H9 (cell line): ENCODE data around the gene INPP5F. TPM values are rescaled to one million over a fixed set of nuclear protein-coding genes. Genes with fewer than 3 reads are reported as not detected.
A peak's percentile ranks its signal among the peaks of the same experiment; 100 is the strongest.

Experiments used
- DNase-seq: peaks from one replicate; pipeline ENCODE4 v3.0.0-alpha.2; 2017
- H2AFZ ChIP-seq: one replicate; pipeline ENCODE4 v1.6.1; 2013; ENCODE audit warnings: mild to moderate bottlenecking, low read length, control low read depth, moderate library complexity
- H2AK5ac ChIP-seq: 2 replicates; pipeline ENCODE4 v1.6.1; 2013; ENCODE audit warnings: low read length, control low read depth, mixed read lengths; ENCODE audit not compliant: insufficient read length
- H2BK120ac ChIP-seq: one replicate; pipeline ENCODE4 v1.6.1; 2013; ENCODE audit warnings: low read depth, mild to moderate bottlenecking, low read length, control low read depth, inconsistent platforms; ENCODE audit not compliant: poor library complexity, severe bottlenecking
- H2BK12ac ChIP-seq: 2 replicates; pipeline ENCODE4 v1.6.1; 2013; ENCODE audit warnings: low read length, control low read depth, mixed read lengths, low read depth; ENCODE audit not compliant: insufficient read length
- H2BK15ac ChIP-seq: 2 replicates; pipeline ENCODE4 v1.6.1; 2013; ENCODE audit warnings: low read depth, low read length, control low read depth
- H2BK20ac ChIP-seq: one replicate; pipeline ENCODE4 v1.6.1; 2013; ENCODE audit warnings: low read depth, mild to moderate bottlenecking, low read length, control low read depth, inconsistent platforms; ENCODE audit not compliant: poor library complexity, severe bottlenecking
- H2BK5ac ChIP-seq: 2 replicates; pipeline ENCODE4 v1.6.1; 2013; ENCODE audit warnings: low read length, control low read depth, mixed read lengths; ENCODE audit not compliant: insufficient read length
- H3K14ac ChIP-seq: 2 replicates; pipeline ENCODE4 v1.6.1; 2013; ENCODE audit warnings: low read length, control low read depth; ENCODE audit not compliant: insufficient read depth
- H3K18ac ChIP-seq: 2 replicates; pipeline ENCODE4 v1.6.1; 2013; ENCODE audit warnings: low read depth, mild to moderate bottlenecking, mixed read lengths, low read length, control low read depth; ENCODE audit not compliant: insufficient read length
- H3K23ac ChIP-seq: 2 replicates; pipeline ENCODE4 v1.6.1; 2013; ENCODE audit warnings: low read length, control low read depth, mixed read lengths, low read depth; ENCODE audit not compliant: insufficient read length
- H3K23me2 ChIP-seq: 2 replicates; pipeline ENCODE4 v1.6.1; 2013; ENCODE audit warnings: low read depth, mild to moderate bottlenecking, mixed read lengths, low read length, control low read depth; ENCODE audit not compliant: insufficient read length, poor library complexity, severe bottlenecking
- H3K27ac ChIP-seq: 2 replicates; pipeline ENCODE4 v1.5.1; 2013; ENCODE audit warnings: low read length, control low read depth, mixed read lengths, low read depth; ENCODE audit not compliant: insufficient read length
- H3K27me3 ChIP-seq: 2 replicates; pipeline ENCODE4 v1.6.1; 2013; ENCODE audit warnings: low read length, control low read depth, inconsistent platforms; ENCODE audit not compliant: insufficient read depth
- H3K4ac ChIP-seq: 2 replicates; pipeline ENCODE4 v1.6.1; 2013; ENCODE audit warnings: low read depth, mild to moderate bottlenecking, control low read depth, inconsistent platforms, low read length, moderate library complexity
- H3K4me1 ChIP-seq: 2 replicates; pipeline ENCODE4 v1.6.1; 2013; ENCODE audit warnings: low read length, control low read depth, inconsistent platforms; ENCODE audit not compliant: insufficient read depth
- H3K4me2 ChIP-seq: 2 replicates; pipeline ENCODE4 v1.6.1; 2013; ENCODE audit warnings: low read length, control low read depth, mixed read lengths; ENCODE audit not compliant: insufficient read length, insufficient read depth
- H3K56ac ChIP-seq: 2 replicates; pipeline ENCODE4 v1.6.1; 2013; ENCODE audit warnings: low read depth, mild to moderate bottlenecking, mixed read lengths, low read length, control low read depth; ENCODE audit not compliant: insufficient read length
- H3K79me1 ChIP-seq: 2 replicates; pipeline ENCODE4 v1.6.1; 2013; ENCODE audit warnings: low read depth, mild to moderate bottlenecking, moderate library complexity, low read length, control low read depth, inconsistent platforms; ENCODE audit not compliant: insufficient read depth, poor library complexity, severe bottlenecking
- H3K79me2 ChIP-seq: 2 replicates; pipeline ENCODE4 v1.6.1; 2013; ENCODE audit warnings: low read length, control low read depth, inconsistent platforms; ENCODE audit not compliant: insufficient read depth
- H3K9ac ChIP-seq: 2 replicates; pipeline ENCODE4 v1.6.1; 2013; ENCODE audit warnings: low read length, control low read depth, mixed read lengths; ENCODE audit not compliant: insufficient read length; ENCODE audit errors: extremely low read depth
- H3K9me3 ChIP-seq: one replicate; pipeline ENCODE4 v1.6.1; 2013; ENCODE audit warnings: low read depth, low read length, inconsistent platforms; ENCODE audit not compliant: control insufficient read depth
- H3T11ph ChIP-seq: one replicate; pipeline ENCODE4 v1.6.1; 2013; ENCODE audit warnings: mild to moderate bottlenecking, low read length, control low read depth, inconsistent platforms
- H4K20me1 ChIP-seq: one replicate; pipeline ENCODE4 v1.6.1; 2013; ENCODE audit not compliant: control insufficient read depth, insufficient read length, insufficient read depth
- H4K5ac ChIP-seq: 2 replicates; pipeline ENCODE4 v1.6.1; 2013; ENCODE audit warnings: low read depth, mild to moderate bottlenecking, mixed read lengths, low read length, control low read depth; ENCODE audit not compliant: insufficient read length
- H4K8ac ChIP-seq: replicated peaks from 2 replicates; pipeline ENCODE4 v1.6.1; 2013; ENCODE audit warnings: low read length, control low read depth, mixed read lengths, low read depth; ENCODE audit not compliant: insufficient read length
- H4K91ac ChIP-seq: 2 replicates; pipeline ENCODE4 v1.6.1; 2013; ENCODE audit warnings: low read depth, mild to moderate bottlenecking, moderate library complexity, mixed read lengths, low read length, control low read depth; ENCODE audit not compliant: insufficient read length
- H3K27ac Mint-ChIP-seq, 3 experiments: 2 replicates in 2 of 3; 3 replicates in 1 of 3; pipeline ENCODE4 v1.8.0; 2020 to 2021; ENCODE audit warnings: mixed read lengths in 3 of 3, mild to moderate bottlenecking in 1 of 3, moderate library complexity in 1 of 3
- H3K27me3 Mint-ChIP-seq: 2 replicates; pipeline ENCODE4 v1.8.0; 2021; ENCODE audit warnings: low read depth, mild to moderate bottlenecking, moderate library complexity, mixed read lengths
- H3K36me3 Mint-ChIP-seq, 3 experiments: 2 replicates in 2 of 3; 3 replicates in 1 of 3; pipeline ENCODE4 v1.8.0; 2020 to 2021; ENCODE audit warnings: low read depth in 3 of 3, mixed read lengths in 3 of 3; ENCODE audit not compliant: insufficient read depth in 1 of 3
- H3K4me1 Mint-ChIP-seq, 2 experiments: 2 replicates each; pipeline ENCODE4 v1.8.0; 2020; ENCODE audit warnings: mixed read lengths in 2 of 2
- H3K4me3 Mint-ChIP-seq, 2 experiments: 2 replicates in 1 of 2; 3 replicates in 1 of 2; pipeline ENCODE4 v1.8.0; 2020 to 2021; ENCODE audit warnings: mild to moderate bottlenecking in 2 of 2, mixed read lengths in 2 of 2, moderate library complexity in 1 of 2
- H3K9me3 Mint-ChIP-seq, 2 experiments: 2 replicates in 1 of 2; 3 replicates in 1 of 2; pipeline ENCODE4 v1.8.0; 2020; ENCODE audit warnings: mild to moderate bottlenecking in 2 of 2, mixed read lengths in 2 of 2, moderate library complexity in 1 of 2
- CTCF ChIP-seq: fragments of 200-600 bp; sonication (generic); conservative IDR thresholded peaks from 3 replicates; pipeline ENCODE4 v1.8.0; 2021; ENCODE audit warnings: antibody characterized with exemption, mild to moderate bottlenecking
- WGBS: extraction: QIAGEN DNeasy Blood & Tissue Kit; methylation state at CpG from one replicate; pipeline ENCODE4 v1.1.7; 2013; ENCODE audit warnings: missing lambda C conversion rate, low lambda C conversion rate, mixed read lengths; ENCODE audit not compliant: insufficient read length; ENCODE audit errors: extremely low coverage; 5-methylcytosine and 5-hydroxymethylcytosine counted together
- total RNA-seq: library from RNA; stranded (reverse); gene quantifications from 2 replicates; pipeline ENCODE4 v1.2.1, GENCODE V29; 2021

Gene INPP5F
- total RNA-seq, 1 experiment from 2014 or later, result 108 TPM

- Histone ChIP-seq H2AFZ (no peak overlapping the region), H2AK5ac (no peak overlapping the region), H3K18ac (no peak overlapping the region), H4K91ac (no peak overlapping the region), H3K79me2 (peaks cover 41% of the 10 kb centered on the region), H3T11ph (no peak overlapping the region), H3K23ac (no peak overlapping the region), H2BK15ac (no peak overlapping the region), H3K4ac (no peak overlapping the region), H3K23me2 (peaks cover 11% of the 10 kb centered on the region), H3K4me1 (no peaks in the 10 kb centered on the region), H3K9ac (peak overlapping the region; percentile 31), H2BK12ac (no peak overlapping the region), H3K79me1 (no peaks in the 10 kb centered on the region), H4K20me1 (no peaks in the 10 kb centered on the region), H3K27me3 (no peaks in the 10 kb centered on the region), H3K27ac (no peak overlapping the region), H2BK5ac (no peak overlapping the region), H3K14ac (no peak overlapping the region; the same call in 1 of the 2 replicates), H3K9me3 (no peaks in the 10 kb centered on the region), H3K56ac (no peak overlapping the region), H4K8ac (no peak overlapping the region), H2BK20ac (no peak overlapping the region), H3K4me2 (peak overlapping the region; percentile 98), H4K5ac (no peak overlapping the region), H2BK120ac (no peak overlapping the region)
- Mint-ChIP-seq H3K27ac (peak overlapping the region in 2 of 3 experiments; percentile 49 to 60; a peak in 4 of 7 replicates), H3K27me3 (no peaks in the 10 kb centered on the region), H3K4me3 (peak overlapping the region; percentile 89 to 94), H3K4me1 (peaks cover 28 to 32% of the 10 kb centered on the region in 2 experiments), H3K9me3 (no peaks in the 10 kb centered on the region; a peak in 1 of 5 replicates), H3K36me3 (peaks cover 0 to 5% (median 4%) of the 10 kb centered on the region in 3 experiments; a peak in 2 of 7 replicates)
- DNase-seq, result peak; percentile 78
- TF ChIP-seq CTCF, result no peak
- WGBS, result no CpG with 5 or more reads among the region's 56 CpGs
Observed at GRCh38 chr10:119871881-119872609, 146.2 kb downstream of the INPP5F start.
